SK-N-SH (cell line): ENCODE results near the gene CADM1. TPM values are rescaled to one million over a fixed set of nuclear protein-coding genes. Genes with fewer than 3 reads are reported as not detected.

ENCODE experiments used
- CTCF ChIA-PET: fragments of 300-600, 350-600 bp; formaldehyde crosslinking; extraction: SDS; loops from one replicate; lab custom pipeline; 2021; lab: Yijun Ruan, JAX
- POLR2A ChIA-PET: fragments of 350-600 bp; sonication (Branson Sonifier 250); formaldehyde crosslinking; extraction: SDS; loops from one replicate; lab custom pipeline; 2020; ENCODE audit warnings: antibody characterized with exemption, inconsistent platforms; lab: Yijun Ruan, JAX
- DNase-seq: peaks from one replicate; pipeline ENCODE4 v3.0.0; 2012
- H2AFZ ChIP-seq: fragments of 200-600 bp; sonication (generic); 2 replicates; pipeline ENCODE4 v1.8.1; 2016; ENCODE audit warnings: antibody characterized with exemption, mild to moderate bottlenecking, low read depth
- H3F3A ChIP-seq: fragments of 200-600 bp; sonication (generic); replicated peaks from 2 replicates; pipeline ENCODE3; 2016; ENCODE audit warnings: antibody characterized with exemption, mild to moderate bottlenecking; ENCODE audit not compliant: insufficient read depth
- H3K27ac ChIP-seq, 2 experiments: fragments of 200-500 bp in 1 of 2; fragments of 200-600 bp in 1 of 2; sonication (Bioruptor generic) in 1 of 2; sonication (generic), shearing (Covaris generic) in 1 of 2; 2 replicates each; pipeline versions ENCODE4 v1.5.1 to v1.6.1; 2014 to 2016; ENCODE audit warnings: low read depth in 2 of 2, inconsistent platforms in 1 of 2, low read length in 1 of 2, mild to moderate bottlenecking in 1 of 2, mixed read lengths in 1 of 2
- H3K27me3 ChIP-seq: fragments of 200-600 bp; sonication (generic), shearing (Covaris generic); 2 replicates; pipeline ENCODE4 v1.6.1; 2016; ENCODE audit warnings: mixed run types; ENCODE audit not compliant: insufficient read depth
- H3K36me3 ChIP-seq, 2 experiments: fragments of 200-500 bp in 1 of 2; fragments of 200-600 bp in 1 of 2; sonication (Bioruptor generic) in 1 of 2; sonication (generic) in 1 of 2; replicated peaks in 1 of 2; 2 replicates each; pipeline versions ENCODE3 to v1.5.1; 2014 to 2016; ENCODE audit warnings: low read length in 1 of 2, mild to moderate bottlenecking in 1 of 2; ENCODE audit not compliant: insufficient read depth in 2 of 2, control insufficient read depth in 1 of 2
- H3K4me1 ChIP-seq, 2 experiments: fragments of 200-500 bp in 1 of 2; fragments of 200-600 bp in 1 of 2; sonication (Bioruptor generic) in 1 of 2; sonication (generic), shearing (Covaris generic) in 1 of 2; 2 replicates each; pipeline versions ENCODE4 v1.5.1 to v1.6.1; 2014 to 2016; ENCODE audit warnings: low read depth in 1 of 2, low read length in 1 of 2, mixed run types in 1 of 2; ENCODE audit not compliant: insufficient read depth in 2 of 2, control insufficient read depth in 1 of 2
- H3K4me2 ChIP-seq: fragments of 200-600 bp; sonication (generic), shearing (Covaris generic); 2 replicates; pipeline ENCODE4 v1.6.1; 2017; ENCODE audit warnings: mixed run types
- H3K4me3 ChIP-seq, 2 experiments: fragments of 200-500 bp in 1 of 2; fragments of 200-600 bp in 1 of 2; sonication (Bioruptor generic) in 1 of 2; sonication (generic), shearing (Covaris generic) in 1 of 2; 2 replicates each; pipeline versions ENCODE4 v1.5.1 to v1.8.1; 2014 to 2016; ENCODE audit warnings: low read depth in 2 of 2, inconsistent platforms in 1 of 2, low read length in 1 of 2, mild to moderate bottlenecking in 1 of 2, mixed read lengths in 1 of 2, moderate library complexity in 1 of 2
- H3K79me2 ChIP-seq: fragments of 200-600 bp; sonication (generic); 2 replicates; pipeline ENCODE4 v1.8.1; 2017; ENCODE audit warnings: mild to moderate bottlenecking; ENCODE audit not compliant: insufficient read depth
- H3K9ac ChIP-seq: fragments of 200-600 bp; sonication (generic); 2 replicates; pipeline ENCODE4 v1.6.1; 2017; ENCODE audit warnings: mixed run types
- H3K9me2 ChIP-seq: fragments of 200-600 bp; sonication (generic); 2 replicates; pipeline ENCODE4 v1.6.1; 2017; ENCODE audit warnings: mixed run types
- H3K9me3 ChIP-seq: fragments of 200-600 bp; sonication (generic); 2 replicates; pipeline ENCODE4 v1.6.1; 2017; ENCODE audit warnings: mixed run types, mild to moderate bottlenecking, moderate library complexity
- H4K20me1 ChIP-seq: fragments of 200-600 bp; sonication (generic); 2 replicates; pipeline ENCODE4 v1.6.1; 2017; ENCODE audit warnings: mild to moderate bottlenecking, mixed run types; ENCODE audit not compliant: insufficient read depth
- EZH2phosphoT487 ChIP-seq: fragments of 200-600 bp; sonication (generic); IDR thresholded peaks from 2 replicates; pipeline ENCODE4 v1.6.1; 2017; ENCODE audit warnings: low read depth, mixed run types, mild to moderate bottlenecking, antibody characterized with exemption, moderate library complexity, borderline replicate concordance
- GATA2 ChIP-seq: sonication (generic); formaldehyde crosslinking; IDR thresholded peaks from 2 replicates; pipeline ENCODE4 v1.5.0; 2020; ENCODE audit warnings: mild to moderate bottlenecking, missing genetic modification reagents
- MEF2A ChIP-seq: IDR thresholded peaks from 2 replicates; pipeline ENCODE4 v1.4.0; 2012; ENCODE audit warnings: low read depth, borderline replicate concordance
- NFIC ChIP-seq: IDR thresholded peaks from 2 replicates; pipeline ENCODE4 v1.4.0; 2012; ENCODE audit warnings: borderline replicate concordance
- NRF1 ChIP-seq: IDR thresholded peaks from 2 replicates; pipeline ENCODE4 v1.6.1; 2012; ENCODE audit warnings: low read depth, mild to moderate bottlenecking, low read length
- RAD21 ChIP-seq: IDR thresholded peaks from 2 replicates; pipeline ENCODE4 v1.6.1; 2012; ENCODE audit warnings: mild to moderate bottlenecking, low read length
- SIN3A ChIP-seq: IDR thresholded peaks from 2 replicates; pipeline ENCODE4 v1.6.1; 2012; ENCODE audit warnings: low read depth, mild to moderate bottlenecking, low read length, moderate library complexity, borderline replicate concordance
- TEAD4 ChIP-seq: IDR thresholded peaks from 2 replicates; pipeline ENCODE4 v1.4.0; 2012; ENCODE audit warnings: mild to moderate bottlenecking, borderline replicate concordance; ENCODE audit not compliant: insufficient read depth
- YY1 ChIP-seq: IDR thresholded peaks from 2 replicates; pipeline ENCODE4 v1.4.0; 2012; ENCODE audit warnings: low read depth, mild to moderate bottlenecking
- ZBTB33 ChIP-seq: IDR thresholded peaks from 2 replicates; pipeline ENCODE4 v1.4.0; 2012; ENCODE audit warnings: low read depth, borderline replicate concordance
- WGBS: methylation state at CpG from one replicate; pipeline ENCODE4 v1.1.6; 2017; ENCODE audit warnings: low lambda C conversion rate; 5-methylcytosine and 5-hydroxymethylcytosine counted together
- polyA plus RNA-seq, 3 experiments: library from polyadenylated mRNA; depleted of rRNA; stranded (reverse); fragments of >200 nt; gene quantifications; 2 replicates each; pipeline ENCODE4 v1.2.3, GENCODE V29; 2012
- TF ChIP-seq, protein P1 (sequence below): IDR thresholded peaks from 2 replicates; pipeline ENCODE4 v1.4.0; 2012; ENCODE audit warnings: low read depth, borderline replicate concordance
- TF ChIP-seq, protein P2 (sequence below): fragments of 150-350 bp; IDR thresholded peaks from 2 replicates; pipeline ENCODE4 v1.6.1; 2016; ENCODE audit warnings: mild to moderate bottlenecking, low read depth, low read length

CADM1 gene
- polyA plus RNA-seq, 1 of the 3 experiments (the other 2 are of a cell fraction), result 7.9 TPM

GRCh38 chr11:115148691-115149090, 355.5 kb downstream of the CADM1 start:
- H3K27ac ChIP-seq, result no peak overlapping the region
- no peaks in the 10 kb centered on the region for H3F3A ChIP-seq
- no peak overlapping the region for H3K4me3 ChIP-seq
- H3K36me3 ChIP-seq, result no peaks in the 10 kb centered on the region
- H3K27me3 ChIP-seq, result no peaks in the 10 kb centered on the region
- peaks cover 0 to 13% of the 10 kb centered on the region in 2 experiments; a peak in 1 of 4 replicates for H3K4me1 ChIP-seq
- WGBS, result 88% methylated on average over 2 of the region's 2 CpGs
- H3K9me2 ChIP-seq, result no peaks in the 10 kb centered on the region
- no peaks in the 10 kb centered on the region for H3K79me2 ChIP-seq
- no peak overlapping the region for H3K4me2 ChIP-seq
- no peak overlapping the region for H3K9ac ChIP-seq
- TF ChIP-seq MEF2A (no peak), TEAD4 (no peak), ZBTB33 (no peak), YY1 (no peak), NRF1 (no peak), RAD21 (no peak)
- TF ChIP-seq, protein P1, sequence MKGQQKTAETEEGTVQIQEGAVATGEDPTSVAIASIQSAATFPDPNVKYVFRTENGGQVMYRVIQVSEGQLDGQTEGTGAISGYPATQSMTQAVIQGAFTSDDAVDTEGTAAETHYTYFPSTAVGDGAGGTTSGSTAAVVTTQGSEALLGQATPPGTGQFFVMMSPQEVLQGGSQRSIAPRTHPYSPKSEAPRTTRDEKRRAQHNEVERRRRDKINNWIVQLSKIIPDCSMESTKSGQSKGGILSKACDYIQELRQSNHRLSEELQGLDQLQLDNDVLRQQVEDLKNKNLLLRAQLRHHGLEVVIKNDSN, result no peak
- TF ChIP-seq, all 33 proteins: peak for 0
- DNase-seq, result no peak
- no peak overlapping the region for H2AFZ ChIP-seq
- ChIA-PET CTCF (no interaction called here), POLR2A (no interaction called here)
- H4K20me1 ChIP-seq, result no peaks in the 10 kb centered on the region
- H3K9me3 ChIP-seq, result no peaks in the 10 kb centered on the region

- DNase-seq, result no peak
- Histone ChIP-seq H3K4me1 (peaks cover 0 to 18% of the 10 kb centered on the region in 2 experiments; a peak in 1 of 4 replicates), H3K4me2 (no peak overlapping the region), H3F3A (no peaks in the 10 kb centered on the region), H3K4me3 (no peak overlapping the region), H3K36me3 (no peaks in the 10 kb centered on the region), H3K9me3 (no peaks in the 10 kb centered on the region), H3K9me2 (no peaks in the 10 kb centered on the region), H3K79me2 (no peaks in the 10 kb centered on the region), H2AFZ (no peak overlapping the region), H3K27ac (no peak overlapping the region), H3K9ac (no peak overlapping the region), H3K27me3 (no peaks in the 10 kb centered on the region), H4K20me1 (no peaks in the 10 kb centered on the region)
- TF ChIP-seq NFIC (no peak), SIN3A (no peak), GATA2 (no peak), YY1 (no peak), EZH2phosphoT487 (no peak)
- TF ChIP-seq, protein P2, sequence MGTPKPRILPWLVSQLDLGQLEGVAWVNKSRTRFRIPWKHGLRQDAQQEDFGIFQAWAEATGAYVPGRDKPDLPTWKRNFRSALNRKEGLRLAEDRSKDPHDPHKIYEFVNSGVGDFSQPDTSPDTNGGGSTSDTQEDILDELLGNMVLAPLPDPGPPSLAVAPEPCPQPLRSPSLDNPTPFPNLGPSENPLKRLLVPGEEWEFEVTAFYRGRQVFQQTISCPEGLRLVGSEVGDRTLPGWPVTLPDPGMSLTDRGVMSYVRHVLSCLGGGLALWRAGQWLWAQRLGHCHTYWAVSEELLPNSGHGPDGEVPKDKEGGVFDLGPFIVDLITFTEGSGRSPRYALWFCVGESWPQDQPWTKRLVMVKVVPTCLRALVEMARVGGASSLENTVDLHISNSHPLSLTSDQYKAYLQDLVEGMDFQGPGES, result no peak
- TF ChIP-seq, protein P1, result no peak
- CTCF ChIA-PET, result no interaction called here
- WGBS, result 86% methylated on average over 4 of the region's 4 CpGs
- POLR2A ChIA-PET, result no interaction called here
Measured at GRCh38 chr11:115148101-115148500, 356.1 kb downstream of the CADM1 start.
